HepG2 (cell line): ENCODE data around the gene CLEC16A. TPM values are rescaled to one million over a fixed set of nuclear protein-coding genes. Genes with fewer than 3 reads are reported as not detected.
A peak's percentile ranks its signal among the peaks of the same experiment; 100 is the strongest.

Source experiments
- ATF7-NPFF ChIP-seq: sonication (generic); formaldehyde crosslinking; IDR thresholded peaks from 2 replicates; pipeline ENCODE4 v1.8.1; 2023; ENCODE audit warnings: mild to moderate bottlenecking, low read depth, missing genetic modification reagents, moderate library complexity
- BORCS8-MEF2B ChIP-seq: sonication (generic); formaldehyde crosslinking; IDR thresholded peaks from 2 replicates; pipeline ENCODE4 v1.8.0; 2022; ENCODE audit warnings: mild to moderate bottlenecking, missing genetic modification reagents
- CHD2 ChIP-seq: IDR thresholded peaks from 2 replicates; pipeline ENCODE4 v1.6.1; 2011; ENCODE audit warnings: low read depth, low read length, improper control_type of control experiment
- E2F5 ChIP-seq: sonication (generic); formaldehyde crosslinking; conservative IDR thresholded peaks from 2 replicates; pipeline ENCODE4 v1.4.0; 2020; ENCODE audit warnings: missing genetic modification reagents
- EHMT2 ChIP-seq: fragments of 200-600 bp; sonication (generic); IDR thresholded peaks from 2 replicates; pipeline ENCODE4 v1.7.0; 2017; ENCODE audit warnings: antibody characterized with exemption, low read depth, low read length, borderline replicate concordance
- ELF1 ChIP-seq: sonication (generic); formaldehyde crosslinking; IDR thresholded peaks from 2 replicates; pipeline ENCODE4 v1.4.0; 2020; ENCODE audit warnings: missing genetic modification reagents
- HDAC2 ChIP-seq: sonication (generic); formaldehyde crosslinking; IDR thresholded peaks from 2 replicates; pipeline ENCODE4 v1.4.0; 2020; ENCODE audit warnings: missing genetic modification reagents
- KDM2A ChIP-seq: sonication (generic); formaldehyde crosslinking; IDR thresholded peaks from 2 replicates; pipeline ENCODE4 v1.4.0; 2020; ENCODE audit warnings: low read depth, missing genetic modification reagents, borderline replicate concordance
- KLF9 ChIP-seq: IDR thresholded peaks from 2 replicates; pipeline ENCODE4 v1.6.1; 2016; ENCODE audit warnings: low read depth
- MXD4 ChIP-seq: IDR thresholded peaks from 2 replicates; pipeline ENCODE4 v1.6.1; 2016; ENCODE audit warnings: mild to moderate bottlenecking, missing biosample characterization, missing genetic modification reagents
- MYNN ChIP-seq: sonication (generic); formaldehyde crosslinking; IDR thresholded peaks from 2 replicates; pipeline ENCODE4 v1.4.0; 2020; ENCODE audit warnings: mild to moderate bottlenecking, low read depth, missing genetic modification reagents
- PCBP2 ChIP-seq: fragments of 200-400 bp; formaldehyde crosslinking; optimal IDR thresholded peaks from 2 replicates; pipeline ENCODE3; 2018; ENCODE audit warnings: low read length, low read depth; ENCODE audit not compliant: poor library complexity, severe bottlenecking
- REL ChIP-seq: sonication (generic); formaldehyde crosslinking; conservative IDR thresholded peaks from 2 replicates; pipeline ENCODE4 v1.8.0; 2022; ENCODE audit warnings: mild to moderate bottlenecking, missing genetic modification reagents, moderate library complexity
- RFX5 ChIP-seq: IDR thresholded peaks from 2 replicates; pipeline ENCODE4 v1.6.1; 2011; ENCODE audit warnings: low read depth, low read length, improper control_type of control experiment
- SIN3B ChIP-seq: fragments of 150-350 bp; IDR thresholded peaks from 2 replicates; pipeline ENCODE4 v1.6.1; 2014; ENCODE audit warnings: low read length
- SP2 ChIP-seq: sonication (generic); formaldehyde crosslinking; IDR thresholded peaks from 2 replicates; pipeline ENCODE4 v1.5.1; 2020; ENCODE audit warnings: mild to moderate bottlenecking, missing genetic modification reagents
- SYNCRIP ChIP-seq: fragments of 200-400 bp; formaldehyde crosslinking; IDR thresholded peaks from 2 replicates; pipeline ENCODE4 v1.6.1; 2018; ENCODE audit warnings: mild to moderate bottlenecking, low read depth, low read length; ENCODE audit not compliant: insufficient read depth
- TAF1 ChIP-seq: sonication (generic); formaldehyde crosslinking; IDR thresholded peaks from 2 replicates; pipeline ENCODE4 v1.4.0; 2020; ENCODE audit warnings: missing genetic modification reagents
- TGIF2 ChIP-seq: IDR thresholded peaks from 2 replicates; pipeline ENCODE4 v1.6.1; 2016; ENCODE audit warnings: control low read depth, missing compliant biosample characterization
- THAP11 ChIP-seq: IDR thresholded peaks from 2 replicates; pipeline ENCODE4 v1.6.1; 2016; ENCODE audit warnings: missing biosample characterization, missing genetic modification reagents
- TP53 ChIP-seq: sonication (generic); formaldehyde crosslinking; conservative IDR thresholded peaks from 2 replicates; pipeline ENCODE4 v1.4.0; 2020; ENCODE audit warnings: missing genetic modification reagents
- YY1 ChIP-seq: IDR thresholded peaks from 2 replicates; pipeline ENCODE4 v1.6.1; 2011; ENCODE audit warnings: low read length, low read depth, moderate library complexity, mild to moderate bottlenecking; ENCODE audit not compliant: insufficient read depth, insufficient replicate concordance
- ZFX ChIP-seq: sonication (generic); formaldehyde crosslinking; IDR thresholded peaks from 2 replicates; pipeline ENCODE4 v1.4.0; 2020; ENCODE audit warnings: mild to moderate bottlenecking, low read depth, missing genetic modification reagents, moderate library complexity
- ZNF350 ChIP-seq: sonication (generic); formaldehyde crosslinking; IDR thresholded peaks from 2 replicates; pipeline ENCODE4 v1.4.0; 2020; ENCODE audit warnings: mild to moderate bottlenecking, low read depth, missing genetic modification reagents, borderline replicate concordance
- ZNF639 ChIP-seq: conservative IDR thresholded peaks from 2 replicates; pipeline ENCODE4 v1.6.1; 2018; ENCODE audit warnings: missing genetic modification reagents
- ZNF710 ChIP-seq: sonication (generic); formaldehyde crosslinking; IDR thresholded peaks from 2 replicates; pipeline ENCODE4 v1.5.0; 2020; ENCODE audit warnings: mild to moderate bottlenecking, missing genetic modification reagents, borderline replicate concordance
- polyA plus RNA-seq, 8 experiments: library from polyadenylated mRNA; depleted of rRNA in 3 of 8; stranded (reverse) in 7 of 8; unstranded in 1 of 8; fragments of >200 nt; fragmentation: Illumina TruSeq in 4 of 8; extraction: Trizol in 4 of 8; gene quantifications; 2 replicates each; pipeline versions ENCODE4 v1.2.1 to v1.2.3, GENCODE V29; 2011 to 2016; ENCODE audit warnings: low read depth in 4 of 8, missing spikeins in 1 of 8, mixed read lengths in 1 of 8; ENCODE audit not compliant: insufficient read depth in 1 of 8
- total RNA-seq, 5 experiments: library from RNA; depleted of rRNA; stranded (reverse); fragments of >200 nt; fragmentation: Illumina TruSeq; extraction: Trizol; gene quantifications; 2 replicates each; pipeline ENCODE4 v1.2.3, GENCODE V29; 2016; ENCODE audit warnings: low read depth in 1 of 5

The CLEC16A gene
- total and polyA plus RNA-seq, 2 of the 13 experiments (the other 11 are each of a cell fraction or from before 2014, with no cell fraction given), result 8.5 to 10.3 TPM

GRCh38 chr16:10942352-10943063 is 1.9 kb upstream of the CLEC16A start, which contains the start of gene DEXI (continued):
- TF ChIP-seq SIN3B, result peak; percentile 16; the same call in 1 of the 2 replicates
- 0 out of 2 replicates have a peak, but pooled peaks have one; percentile 22 for TF ChIP-seq CHD2
- peak; percentile 72; the same call in 1 of the 2 replicates for TF ChIP-seq MXD4 (CRISPR knock-in tag)
- peak; percentile 54 for TF ChIP-seq TGIF2 (CRISPR knock-in tag)
- no peak; the same call in 1 of the 2 replicates for TF ChIP-seq MYNN
- TF ChIP-seq TP53 (CRISPR knock-in tag), result 0 out of 2 replicates have a peak, but pooled peaks have one; percentile 53
- peak; percentile 24; the same call in 1 of the 2 replicates for TF ChIP-seq HDAC2
- TF ChIP-seq PCBP2, result no peak
- TF ChIP-seq SYNCRIP, result no peak
- TF ChIP-seq ELF1 (CRISPR knock-in tag), result peak; percentile 69
- 0 out of 2 replicates have a peak, but pooled peaks have one; percentile 44 for TF ChIP-seq BORCS8-MEF2B (CRISPR knock-in tag)
- peak; percentile 63; the same call in 1 of the 2 replicates for TF ChIP-seq ZNF350 (CRISPR knock-in tag)
- TF ChIP-seq E2F5, result no peak
- TF ChIP-seq THAP11 (CRISPR knock-in tag), result peak; percentile 94
- no peak for TF ChIP-seq REL (CRISPR knock-in tag)
- peak; percentile 81 for TF ChIP-seq ZFX (CRISPR knock-in tag)
- peak; percentile 50; the same call in 1 of the 2 replicates for TF ChIP-seq KDM2A (CRISPR knock-in tag)
- peak; percentile 94 for TF ChIP-seq ZNF639
- peak; percentile 89 for TF ChIP-seq YY1
- TF ChIP-seq SP2, result peak; percentile 89
- TF ChIP-seq TAF1 (CRISPR knock-in tag), result peak; percentile 75; the same call in 1 of the 2 replicates
- TF ChIP-seq RFX5, result peak; percentile 58
- TF ChIP-seq ATF7-NPFF (CRISPR knock-in tag), result 0 out of 2 replicates have a peak, but pooled peaks have one; percentile 52
- no peak for TF ChIP-seq ZNF710 (CRISPR knock-in tag)
- peak; percentile 67; the same call in 1 of the 2 replicates for TF ChIP-seq KLF9 (CRISPR knock-in tag)
- TF ChIP-seq EHMT2, result peak; percentile 25; the same call in 1 of the 2 replicates
